Sigmoid colon (tissue), 3 donors: ENCODE data around the gene HELB.

Source experiments
- CTCF ChIP-seq, 4 experiments: fragments of 450-650 bp in 3 of 4; fragments of 200-600 bp in 1 of 4; IDR thresholded peaks; one replicate each; pipeline ENCODE4 v1.5.1; 2016 to 2019; ENCODE audit warnings: antibody characterized with exemption in 4 of 4, mild to moderate bottlenecking in 3 of 4, moderate library complexity in 2 of 4
- POLR2A ChIP-seq, 2 donors: fragments of 450-650 bp; IDR thresholded peaks; one replicate each; pipeline ENCODE4 v1.6.1; 2016; ENCODE audit warnings: antibody characterized with exemption in 2 of 2, mild to moderate bottlenecking in 2 of 2, moderate library complexity in 2 of 2

GRCh38 chr12:66252771-66253170 lies 49.5 kb upstream of the HELB start:
- TF ChIP-seq CTCF (IDR thresholded peaks at IDR 0.05) (no peak), POLR2A (IDR thresholded peaks at IDR 0.05) (no peak)
